Measurements from ENCODE around the gene KISS1R.
"Not testable (repeated sequence)": the region's sequence is repeated elsewhere in the genome, so short reads cannot be mapped to it uniquely, and the experiment has no call there.

Gene KISS1R

GRCh38 chr19:882871-883497 is 34.1 kb upstream of the KISS1R start:
- no peak for DNase-seq

- no peak for DNase-seq
These were observed 33.4 kb upstream of the KISS1R start for GRCh38 chr19:883661-884211.

GRCh38 chr19:884420-885211 is 32.5 kb upstream of the KISS1R start:
- DNase-seq: no peak

GRCh38 chr19:885536-886224 is 31.5 kb upstream of the KISS1R start:
- DNase-seq: no peak

GRCh38 chr19:887072-887471 is 30.1 kb upstream of the KISS1R start:
- no peak for DNase-seq

- DNase-seq: no peak
These were observed 29.5 kb upstream of the KISS1R start for GRCh38 chr19:887599-887998.

GRCh38 chr19:888581-889385 is 28.4 kb upstream of the KISS1R start:
- no peak for DNase-seq

- no peak for DNase-seq
These were observed 27.4 kb upstream of the KISS1R start for GRCh38 chr19:889662-890295.

GRCh38 chr19:890831-891230 is 26.3 kb upstream of the KISS1R start:
- DNase-seq: no peak

GRCh38 chr19:891421-892200 is 25.5 kb upstream of the KISS1R start:
- not testable (repeated sequence) for DNase-seq

GRCh38 chr19:892243-892893 is 24.8 kb upstream of the KISS1R start:
- DNase-seq: no peak

GRCh38 chr19:892894-893689 is 24.0 kb upstream of the KISS1R start, which contains the start of the genes MED16 and RNU6-9:
Gene MED16 (minus strand): TSS chr19:893187. CDS start chr19:891131, 2,056 bp downstream.
Gene RNU6-9 (plus strand): TSS chr19:893484.
- DNase-seq: peak; percentile 34

GRCh38 chr19:896434-896833 is 20.7 kb upstream of the KISS1R start:
- DNase-seq: no peak

GRCh38 chr19:896999-897398 is 20.1 kb upstream of the KISS1R start:
- no peak for DNase-seq

GRCh38 chr19:897442-898039 is 19.6 kb upstream of the KISS1R start:
- DNase-seq: no peak

- DNase-seq: no peak
These were observed 18.5 kb upstream of the KISS1R start for GRCh38 chr19:898663-899062.

- no peak for DNase-seq
These were observed 17.6 kb upstream of the KISS1R start for GRCh38 chr19:899336-900042.

GRCh38 chr19:900043-900301 is 17.2 kb upstream of the KISS1R start:
- no peak for DNase-seq
